LNCAP (cell line): ENCODE data around the gene SERPINE2.

Experiments used
- TF ChIP-seq, protein P1 (sequence below): fragments of 450-650 bp; IDR thresholded peaks from 2 replicates; pipeline ENCODE4 v1.5.1; 2017; ENCODE audit warnings: mild to moderate bottlenecking

Gene SERPINE2

DNA sequence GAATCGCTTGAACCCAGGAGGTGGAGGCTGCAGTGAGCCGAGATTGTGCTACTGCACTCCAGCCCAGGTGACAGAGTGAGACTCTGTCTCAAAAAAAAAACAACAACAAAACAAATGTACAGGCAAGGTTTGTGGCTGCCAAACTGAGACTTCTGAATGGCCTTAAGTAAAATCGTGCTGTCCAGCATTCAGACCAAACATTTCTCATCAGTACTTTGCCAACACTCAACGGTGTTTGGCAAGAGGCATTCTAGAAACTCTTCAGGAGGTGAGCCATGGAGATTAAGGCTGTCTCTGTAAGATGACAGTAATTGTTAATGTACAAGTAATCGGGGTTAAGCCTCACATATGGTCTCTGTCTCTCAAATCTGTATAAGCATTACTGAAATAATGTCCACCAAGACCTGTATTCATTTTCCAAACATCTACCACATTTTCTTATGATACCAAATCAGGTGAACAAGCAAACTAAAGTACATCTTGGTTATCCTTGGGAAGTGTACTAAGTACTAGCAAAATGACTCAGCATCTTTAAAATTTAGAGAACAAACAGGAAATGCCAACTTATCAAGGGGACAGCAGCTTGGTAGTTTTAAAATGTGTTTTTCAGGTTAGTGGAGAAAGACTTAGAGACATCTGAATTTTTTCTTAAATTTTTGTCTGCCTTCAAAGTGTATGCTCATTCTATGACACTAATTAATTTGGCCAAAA lies 29.3 kb downstream of the SERPINE2 start:
- TF ChIP-seq, protein P1, sequence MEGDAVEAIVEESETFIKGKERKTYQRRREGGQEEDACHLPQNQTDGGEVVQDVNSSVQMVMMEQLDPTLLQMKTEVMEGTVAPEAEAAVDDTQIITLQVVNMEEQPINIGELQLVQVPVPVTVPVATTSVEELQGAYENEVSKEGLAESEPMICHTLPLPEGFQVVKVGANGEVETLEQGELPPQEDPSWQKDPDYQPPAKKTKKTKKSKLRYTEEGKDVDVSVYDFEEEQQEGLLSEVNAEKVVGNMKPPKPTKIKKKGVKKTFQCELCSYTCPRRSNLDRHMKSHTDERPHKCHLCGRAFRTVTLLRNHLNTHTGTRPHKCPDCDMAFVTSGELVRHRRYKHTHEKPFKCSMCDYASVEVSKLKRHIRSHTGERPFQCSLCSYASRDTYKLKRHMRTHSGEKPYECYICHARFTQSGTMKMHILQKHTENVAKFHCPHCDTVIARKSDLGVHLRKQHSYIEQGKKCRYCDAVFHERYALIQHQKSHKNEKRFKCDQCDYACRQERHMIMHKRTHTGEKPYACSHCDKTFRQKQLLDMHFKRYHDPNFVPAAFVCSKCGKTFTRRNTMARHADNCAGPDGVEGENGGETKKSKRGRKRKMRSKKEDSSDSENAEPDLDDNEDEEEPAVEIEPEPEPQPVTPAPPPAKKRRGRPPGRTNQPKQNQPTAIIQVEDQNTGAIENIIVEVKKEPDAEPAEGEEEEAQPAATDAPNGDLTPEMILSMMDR = no peak

DNA sequence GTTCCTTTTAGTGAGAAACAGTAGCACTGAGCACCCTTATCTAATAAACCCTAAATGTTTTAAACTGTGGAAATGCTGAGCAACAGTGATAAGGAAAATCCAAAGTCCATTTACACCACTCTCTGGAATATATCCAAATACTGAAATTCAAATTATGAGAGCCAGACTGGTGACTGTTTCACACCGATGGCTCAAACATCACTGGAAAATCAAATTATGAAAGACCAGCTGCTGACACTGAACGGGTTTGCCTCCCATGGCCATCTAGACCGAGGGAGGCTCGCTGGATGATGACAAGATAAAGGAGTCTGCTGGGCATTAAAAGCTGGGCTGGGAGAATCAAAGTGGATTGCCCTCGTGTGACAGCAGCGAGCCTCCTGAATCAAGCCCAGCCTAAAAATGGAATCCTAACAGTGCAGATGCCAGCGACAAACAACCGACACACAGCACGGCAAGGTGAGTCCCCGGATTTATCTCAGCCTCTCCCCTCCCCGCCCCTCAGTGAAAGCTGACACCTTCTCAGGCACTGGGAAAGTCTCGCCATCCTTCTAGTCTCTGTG lies 30.3 kb downstream of the SERPINE2 start:
- TF ChIP-seq, protein P1 = no peak

DNA sequence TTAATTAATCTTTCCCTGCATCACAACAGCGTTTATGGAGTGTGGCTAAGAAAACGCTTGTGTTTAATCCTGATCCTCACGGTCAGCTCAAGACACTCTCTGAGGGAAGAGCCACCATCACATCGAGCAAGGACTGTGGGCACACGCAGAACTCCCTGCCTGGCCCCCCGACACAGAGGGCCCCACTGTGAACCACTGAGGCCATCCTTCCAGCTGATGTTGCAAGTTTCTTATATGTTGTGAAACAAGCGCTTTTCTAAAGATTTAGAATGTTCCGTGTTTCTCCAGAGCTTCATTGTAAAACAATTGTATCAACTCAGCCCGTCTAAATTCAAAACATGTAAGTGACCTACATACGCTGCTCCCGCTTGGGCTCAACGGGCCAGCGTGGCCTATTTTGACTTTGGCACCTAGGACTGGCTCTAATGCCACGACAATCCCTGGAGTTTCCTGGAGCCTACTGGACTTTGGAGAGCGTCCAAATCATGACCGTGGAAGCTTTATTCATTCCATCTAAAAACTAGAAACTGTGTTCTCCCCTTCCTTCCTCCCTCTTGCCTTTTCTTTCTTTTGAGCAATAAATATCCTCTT lies 34.9 kb downstream of the SERPINE2 start:
- TF ChIP-seq, protein P1 = no peak

DNA sequence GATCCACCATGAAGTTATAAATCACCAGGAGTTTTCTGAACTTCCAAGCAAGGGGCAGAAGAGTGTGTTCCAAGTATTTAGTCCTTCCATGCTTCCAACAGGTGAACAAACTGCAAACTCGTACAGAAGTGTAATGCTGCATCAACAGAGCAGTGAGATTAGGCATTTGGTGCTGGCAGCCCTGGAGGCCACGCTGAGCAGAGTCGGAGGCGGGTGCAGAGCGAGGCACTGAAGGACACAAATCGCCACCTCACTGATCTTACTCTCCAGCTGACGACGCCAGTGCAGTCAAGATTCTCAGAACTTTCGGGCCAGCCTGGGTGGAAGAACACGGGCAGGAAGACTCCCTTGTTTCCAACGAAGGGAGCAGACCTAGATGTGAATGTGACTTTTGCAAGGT lies 39.2 kb downstream of the SERPINE2 start:
- TF ChIP-seq, protein P1 = no peak

DNA sequence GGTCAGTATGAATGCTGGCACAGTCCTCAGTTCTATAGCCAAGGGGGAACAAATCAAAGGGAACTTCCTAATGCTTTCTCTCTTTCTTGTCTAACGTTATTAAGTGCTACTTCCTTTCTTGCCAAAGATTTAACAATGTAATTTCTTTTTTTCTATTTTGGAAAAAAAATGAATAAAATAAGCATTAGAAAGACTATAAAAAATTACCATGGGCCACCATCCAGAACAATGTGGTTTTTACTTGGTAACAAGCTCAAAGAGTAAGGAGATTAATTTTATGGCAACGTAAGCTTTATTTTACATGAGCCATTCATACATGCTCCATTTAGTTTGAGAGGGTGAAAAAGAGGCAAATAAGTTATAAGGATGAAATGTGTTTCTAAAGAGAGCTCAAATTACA lies 40.1 kb downstream of the SERPINE2 start:
- TF ChIP-seq, protein P1 = no peak

DNA sequence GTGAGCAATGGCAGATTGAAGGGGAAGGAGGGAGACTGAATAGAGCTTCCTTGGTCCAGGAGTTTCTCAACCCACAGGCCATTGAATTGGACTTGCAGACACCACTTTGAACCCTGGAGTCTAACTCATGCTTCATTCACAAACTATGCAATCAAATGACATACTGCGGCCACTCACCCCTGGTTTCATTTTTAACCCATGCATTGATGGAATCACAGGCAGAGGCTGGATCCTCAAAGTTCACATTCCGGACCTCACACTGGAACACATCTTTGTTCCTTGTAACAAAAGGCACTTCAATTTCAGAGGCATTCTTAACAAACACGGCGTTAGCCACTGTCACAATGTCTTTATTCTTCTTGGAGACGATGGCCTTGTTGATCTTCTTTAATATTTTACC lies 41.1 kb downstream of the SERPINE2 start:
- TF ChIP-seq, protein P1 = no peak

DNA sequence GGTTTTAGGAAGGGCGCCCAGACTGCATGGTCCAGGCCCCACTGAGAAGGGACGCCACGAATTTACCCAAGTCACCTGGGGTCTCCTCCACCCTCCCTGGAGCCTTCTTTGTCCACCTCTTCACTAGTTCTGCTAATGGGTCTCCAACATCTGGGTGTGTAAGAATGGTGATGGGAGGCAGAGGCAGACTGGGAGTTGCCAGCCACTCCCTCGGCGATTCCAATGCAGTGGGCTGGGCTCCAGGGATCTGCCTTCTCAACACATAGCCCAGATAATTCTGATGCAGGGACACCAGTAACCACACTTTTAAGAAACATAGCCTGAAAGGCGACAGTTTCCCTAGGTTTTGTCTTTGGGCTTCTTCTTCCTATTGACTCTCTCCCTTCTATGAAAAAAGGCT lies 42.7 kb downstream of the SERPINE2 start:
- TF ChIP-seq, protein P1 = no peak
